Heart left ventricle (tissue), 13 donors: ENCODE results near the gene DIP2C.
"Not testable (repeated sequence)": the region's sequence is repeated elsewhere in the genome, so short reads cannot be mapped to it uniquely, and the experiment has no call there.

Experiments used
- POLR2A ChIP-seq, 2 donors: fragments of 450-650 bp; IDR thresholded peaks; one replicate each; pipeline ENCODE4 v1.6.1; 2017; ENCODE audit warnings: antibody characterized with exemption in 2 of 2, mild to moderate bottlenecking in 2 of 2, moderate library complexity in 2 of 2
- TF ChIP-seq, protein P1 (sequence below), 12 donors: fragments of 200-600 bp; sonication (generic) in 4 of 12; IDR thresholded peaks; one replicate each; pipeline versions ENCODE4 v1.5.0 to v1.8.0; 2018 to 2022; ENCODE audit warnings: antibody characterized with exemption in 12 of 12, mild to moderate bottlenecking in 5 of 12
- donor health status: ischemic (EF 13 %, LVEDD 7.1; RV severe dilation, severe dysfunction).
- donor health status: DM: no; HTN: yes; CAD: no.
- donor health status: DM: no; HTN: no; CAD: no.
- donor health status: ischemic (EF 25% LVEDD 6.9; RV normal size, moderate dysfunction).
- donor health status: ischemic (EF 25% LVEDD 5.7; RV mildly dilated, moderate dysfunction).
- donor health status: ischemic (EF 35%, LVEDD 5.7; RV mildly dilated, moderate dysfunction).
- donor health status: nonischemic (EF 11% LVEDD 7.7; RV severe dilation, severe dysfunction).
- donor health status: DM: yes; HTN: yes; CAD: no.
- donor health status: PGD.
- donor health status: ischemic (EF 29% LVEDD 5.4; RV normal size, mild dysfunction).
- donor health status: nonischemic (EF 23%, LVEDD 6.1; RV moderate dilation, normal function).

- TF ChIP-seq, protein P1, sequence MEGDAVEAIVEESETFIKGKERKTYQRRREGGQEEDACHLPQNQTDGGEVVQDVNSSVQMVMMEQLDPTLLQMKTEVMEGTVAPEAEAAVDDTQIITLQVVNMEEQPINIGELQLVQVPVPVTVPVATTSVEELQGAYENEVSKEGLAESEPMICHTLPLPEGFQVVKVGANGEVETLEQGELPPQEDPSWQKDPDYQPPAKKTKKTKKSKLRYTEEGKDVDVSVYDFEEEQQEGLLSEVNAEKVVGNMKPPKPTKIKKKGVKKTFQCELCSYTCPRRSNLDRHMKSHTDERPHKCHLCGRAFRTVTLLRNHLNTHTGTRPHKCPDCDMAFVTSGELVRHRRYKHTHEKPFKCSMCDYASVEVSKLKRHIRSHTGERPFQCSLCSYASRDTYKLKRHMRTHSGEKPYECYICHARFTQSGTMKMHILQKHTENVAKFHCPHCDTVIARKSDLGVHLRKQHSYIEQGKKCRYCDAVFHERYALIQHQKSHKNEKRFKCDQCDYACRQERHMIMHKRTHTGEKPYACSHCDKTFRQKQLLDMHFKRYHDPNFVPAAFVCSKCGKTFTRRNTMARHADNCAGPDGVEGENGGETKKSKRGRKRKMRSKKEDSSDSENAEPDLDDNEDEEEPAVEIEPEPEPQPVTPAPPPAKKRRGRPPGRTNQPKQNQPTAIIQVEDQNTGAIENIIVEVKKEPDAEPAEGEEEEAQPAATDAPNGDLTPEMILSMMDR (IDR thresholded peaks at IDR 0.05) = not testable (repeated sequence)
- not testable (repeated sequence) for TF ChIP-seq POLR2A (IDR thresholded peaks at IDR 0.05)
Measured at GRCh38 chr10:584497-585290, 104.8 kb downstream of the DIP2C start.
